HG03460 (cell line): ENCODE results near the gene PGA3.
A peak's percentile ranks its signal among the peaks of the same experiment; 100 is the strongest.
"Not testable (repeated sequence)": the region's sequence is repeated elsewhere in the genome, so short reads cannot be mapped to it uniquely, and the experiment has no call there.

ENCODE experiments used
- ATAC-seq: cut with Tn5 transposase; IDR thresholded peaks from one replicate; pipeline ENCODE4 v1.9.1; 2021; ENCODE audit not compliant: unreplicated experiment

Gene PGA3

GRCh38 chr11:61202950-61203746, at the start of gene PGA3:
Gene PGA3, plus strand, starts transcription at chr11:61203515. Its CDS starts 50 bp downstream, at chr11:61203565.
- not testable (repeated sequence) for ATAC-seq

- no peak for ATAC-seq
Measured at GRCh38 chr11:61153593-61154095, 49.7 kb upstream of the PGA3 start.

GRCh38 chr11:61154528-61154927, 48.8 kb upstream of the PGA3 start:
- no peak for ATAC-seq

GRCh38 chr11:61155312-61155711, 48.0 kb upstream of the PGA3 start:
- ATAC-seq: no peak

- no peak for ATAC-seq
Measured at GRCh38 chr11:61155741-61156140, 47.6 kb upstream of the PGA3 start.

- no peak for ATAC-seq
Measured at GRCh38 chr11:61157743-61158142, 45.6 kb upstream of the PGA3 start.

- no peak for ATAC-seq
Measured at GRCh38 chr11:61158691-61159381, 44.5 kb upstream of the PGA3 start.

- no peak for ATAC-seq
Measured at GRCh38 chr11:61160487-61161189, 42.7 kb upstream of the PGA3 start.

- peak; percentile 67 for ATAC-seq
Measured at GRCh38 chr11:61161190-61162091, 41.9 kb upstream of the PGA3 start, which contains the start of gene VPS37C. Gene VPS37C, minus strand, starts transcription at chr11:61161426. Its CDS starts 22,597 bp downstream, at chr11:61138829.

GRCh38 chr11:61162092-61162941, 41.0 kb upstream of the PGA3 start:
- no peak for ATAC-seq

GRCh38 chr11:61163021-61163420, 40.3 kb upstream of the PGA3 start:
- no peak for ATAC-seq

GRCh38 chr11:61163714-61164605, 39.4 kb upstream of the PGA3 start:
- ATAC-seq: no peak

- no peak for ATAC-seq
Measured at GRCh38 chr11:61164606-61165424, 38.5 kb upstream of the PGA3 start.

GRCh38 chr11:61165785-61166184, 37.5 kb upstream of the PGA3 start:
- not testable (repeated sequence) for ATAC-seq

- not testable (repeated sequence) for ATAC-seq
Measured at GRCh38 chr11:61166331-61166730, 37.0 kb upstream of the PGA3 start.

- ATAC-seq: no peak
Measured at GRCh38 chr11:61168042-61168688, 35.1 kb upstream of the PGA3 start.

GRCh38 chr11:61168800-61169199, 34.5 kb upstream of the PGA3 start:
- no peak for ATAC-seq
